CD14-positive monocyte (primary cell): Measurements from ENCODE around the gene LST1. TPM values are rescaled to one million over a fixed set of nuclear protein-coding genes. Genes with fewer than 3 reads are reported as not detected.
A peak's percentile ranks its signal among the peaks of the same experiment; 100 is the strongest.

Source experiments
- DNase-seq, 3 donors: peaks; one replicate each; pipeline ENCODE4 v3.0.0-alpha.2; 2011 to 2022
- H2AFZ ChIP-seq: 2 replicates; pipeline ENCODE4 v1.6.0; 2012; ENCODE audit warnings: mild to moderate bottlenecking, low read depth, low read length, inconsistent platforms; ENCODE audit not compliant: insufficient read depth, poor library complexity, severe bottlenecking
- H3K27ac ChIP-seq, 2 donors: 1 replicate in 1 of 2; 2 replicates in 1 of 2; pipeline ENCODE4 v1.5.1; 2012 to 2013; ENCODE audit warnings: low read length in 2 of 2, control low read depth in 1 of 2, inconsistent platforms in 1 of 2, low read depth in 1 of 2, mild to moderate bottlenecking in 1 of 2
- H3K27me3 ChIP-seq, 2 donors: one replicate each; pipeline versions ENCODE4 v1.6.0 to v1.6.1; 2011 to 2013; ENCODE audit warnings: low read length in 2 of 2; ENCODE audit not compliant: control insufficient read depth in 2 of 2, insufficient read depth in 2 of 2
- H3K36me3 ChIP-seq, 2 donors: replicated peaks in 1 of 2; 1 replicate in 1 of 2; 2 replicates in 1 of 2; pipeline versions ENCODE4 v1.5.1 to v1.6.1; 2012 to 2013; ENCODE audit warnings: low read length in 2 of 2, control low read depth in 1 of 2, inconsistent platforms in 1 of 2, mild to moderate bottlenecking in 1 of 2; ENCODE audit not compliant: insufficient read depth in 2 of 2, control insufficient read depth in 1 of 2
- H3K4me1 ChIP-seq, 2 donors: 1 replicate in 1 of 2; 2 replicates in 1 of 2; pipeline versions ENCODE4 v1.5.1 to v1.6.1; 2012 to 2013; ENCODE audit warnings: low read length in 2 of 2, control low read depth in 1 of 2, inconsistent platforms in 1 of 2, mild to moderate bottlenecking in 1 of 2, moderate library complexity in 1 of 2; ENCODE audit not compliant: insufficient read depth in 2 of 2, control insufficient read depth in 1 of 2
- H3K4me2 ChIP-seq: replicated peaks from 2 replicates; pipeline ENCODE3; 2012; ENCODE audit warnings: low read length, moderate library complexity, mild to moderate bottlenecking; ENCODE audit not compliant: poor library complexity, severe bottlenecking; ENCODE audit errors: extremely low read depth
- H3K4me3 ChIP-seq, 3 experiments: fragments of 200-600 bp in 1 of 3; sonication (generic) in 1 of 3; replicated peaks in 1 of 3; 1 replicate in 2 of 3; 2 replicates in 1 of 3; pipeline ENCODE4 v1.5.1; 2011 to 2013; ENCODE audit warnings: low read length in 3 of 3, mild to moderate bottlenecking in 3 of 3, control low read depth in 2 of 3, low read depth in 2 of 3, inconsistent platforms in 1 of 3, moderate library complexity in 1 of 3
- H3K79me2 ChIP-seq: 2 replicates; pipeline ENCODE4 v1.6.0; 2012; ENCODE audit warnings: mild to moderate bottlenecking, control low read depth, inconsistent platforms, low read length, moderate library complexity; ENCODE audit not compliant: insufficient read depth
- H3K9ac ChIP-seq: 2 replicates; pipeline ENCODE4 v1.6.0; 2017; ENCODE audit warnings: low read length, mild to moderate bottlenecking; ENCODE audit not compliant: insufficient read depth, poor library complexity, severe bottlenecking
- H3K9me3 ChIP-seq, 2 donors: replicated peaks in 1 of 2; 1 replicate in 1 of 2; 2 replicates in 1 of 2; pipeline versions ENCODE4 v1.5.1 to v1.6.1; 2012 to 2013; ENCODE audit warnings: low read length in 2 of 2, control low read depth in 1 of 2; ENCODE audit not compliant: control insufficient read depth in 1 of 2, insufficient read depth in 1 of 2
- H4K20me1 ChIP-seq: 2 replicates; pipeline ENCODE4 v1.6.0; 2012; ENCODE audit warnings: mild to moderate bottlenecking, low read length, control low read depth, moderate library complexity; ENCODE audit not compliant: insufficient read depth
- H3K27ac Mint-ChIP-seq, 7 donors: one replicate each; pipeline ENCODE4 v1.8.0; 2020; ENCODE audit warnings: mild to moderate bottlenecking in 7 of 7, mixed read lengths in 7 of 7, moderate library complexity in 6 of 7, inconsistent platforms in 2 of 7
- H3K27me3 Mint-ChIP-seq, 3 donors: one replicate each; pipeline ENCODE4 v1.8.0; 2021 to 2022; ENCODE audit warnings: low read depth in 3 of 3, mild to moderate bottlenecking in 3 of 3, mixed read lengths in 3 of 3, moderate library complexity in 3 of 3, inconsistent platforms in 1 of 3
- H3K36me3 Mint-ChIP-seq, 2 donors: one replicate each; pipeline ENCODE4 v1.8.0; 2020; ENCODE audit warnings: mixed read lengths in 2 of 2, inconsistent platforms in 1 of 2, mild to moderate bottlenecking in 1 of 2
- H3K4me1 Mint-ChIP-seq: one replicate; pipeline ENCODE4 v1.8.0; 2020; ENCODE audit warnings: mild to moderate bottlenecking, mixed read lengths
- H3K4me3 Mint-ChIP-seq, 2 donors: one replicate each; pipeline ENCODE4 v1.8.0; 2020; ENCODE audit warnings: mild to moderate bottlenecking in 2 of 2, mixed read lengths in 2 of 2, moderate library complexity in 1 of 2
- H3K9me3 Mint-ChIP-seq, 7 donors: one replicate each; pipeline ENCODE4 v1.8.0; 2020 to 2022; ENCODE audit warnings: mixed read lengths in 7 of 7, mild to moderate bottlenecking in 6 of 7, moderate library complexity in 6 of 7, inconsistent platforms in 2 of 7
- WGBS: methylation state at CpG from one replicate; pipeline ENCODE4 v1.1.5; 2013; ENCODE audit warnings: missing lambda C conversion rate; ENCODE audit not compliant: insufficient coverage; 5-methylcytosine and 5-hydroxymethylcytosine counted together
- intact Hi-C, 2 donors: fragments of 100-400 bp; cut with micrococcal nuclease; formaldehyde crosslinking; loops; one replicate each; pipeline versions ENCODE4 v1.15.0 to v1.15.1; 2023
- polyA plus RNA-seq, 3 donors: library from polyadenylated mRNA; depleted of rRNA in 1 of 3; unstranded in 2 of 3; stranded (reverse) in 1 of 3; fragments of 300-500 nt in 2 of 3; fragments of >200 nt in 1 of 3; fragmentation: Illumina TruSeq in 2 of 3; gene quantifications; 1 replicate in 2 of 3; 2 replicates in 1 of 3; pipeline ENCODE4 v1.2.3, GENCODE V29; 2012 to 2021
- TF ChIP-seq, protein P1 (sequence below): fragments of 200-600 bp; IDR thresholded peaks from one replicate; pipeline ENCODE4 v1.8.0; 2022; ENCODE audit warnings: antibody characterized with exemption, mild to moderate bottlenecking

Gene LST1
- polyA plus RNA-seq, 3 donors = 1,103 to 1,584 (median 1,202) TPM

DNA sequence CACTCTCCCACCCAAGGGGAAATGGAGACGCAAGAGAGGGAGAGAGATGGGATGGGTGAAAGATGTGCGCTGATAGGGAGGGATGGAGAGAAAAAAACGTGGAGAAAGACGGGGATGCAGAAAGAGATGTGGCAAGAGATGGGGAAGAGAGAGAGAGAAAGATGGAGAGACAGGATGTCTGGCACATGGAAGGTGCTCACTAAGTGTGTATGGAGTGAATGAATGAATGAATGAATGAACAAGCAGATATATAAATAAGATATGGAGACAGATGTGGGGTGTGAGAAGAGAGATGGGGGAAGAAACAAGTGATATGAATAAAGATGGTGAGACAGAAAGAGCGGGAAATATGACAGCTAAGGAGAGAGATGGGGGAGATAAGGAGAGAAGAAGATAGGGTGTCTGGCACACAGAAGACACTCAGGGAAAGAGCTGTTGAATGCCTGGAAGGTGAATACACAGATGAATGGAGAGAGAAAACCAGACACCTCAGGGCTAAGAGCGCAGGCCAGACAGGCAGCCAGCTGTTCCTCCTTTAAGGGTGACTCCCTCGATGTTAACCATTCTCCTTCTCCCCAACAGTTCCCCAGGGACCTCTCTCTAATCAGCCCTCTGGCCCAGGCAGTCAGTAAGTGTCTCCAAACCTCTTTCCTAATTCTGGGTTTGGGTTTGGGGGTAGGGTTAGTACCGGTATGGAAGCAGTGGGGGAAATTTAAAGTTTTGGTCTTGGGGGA is 10.0 kb upstream of the LST1 start:
- Histone ChIP-seq H3K27ac (peak overlapping the region; percentile 71 to 88), H2AFZ (peak overlapping the region; percentile 63), H3K4me3 (peak overlapping the region; percentile 71 to 97 (median 90)), H3K9ac (peak overlapping the region; percentile 75), H3K9me3 (no peaks in the 10 kb centered on the region), H3K4me1 (peaks cover 51 to 68% of the 10 kb centered on the region in 2 donors), H3K79me2 (peaks cover 39% of the 10 kb centered on the region), H3K27me3 (no peaks in the 10 kb centered on the region), H3K36me3 (peaks cover 18 to 25% of the 10 kb centered on the region in 2 donors), H3K4me2 (peak overlapping the region; percentile 98), H4K20me1 (peaks cover 39% of the 10 kb centered on the region)
- intact Hi-C loops = no loop called here
- TF ChIP-seq, protein P1, sequence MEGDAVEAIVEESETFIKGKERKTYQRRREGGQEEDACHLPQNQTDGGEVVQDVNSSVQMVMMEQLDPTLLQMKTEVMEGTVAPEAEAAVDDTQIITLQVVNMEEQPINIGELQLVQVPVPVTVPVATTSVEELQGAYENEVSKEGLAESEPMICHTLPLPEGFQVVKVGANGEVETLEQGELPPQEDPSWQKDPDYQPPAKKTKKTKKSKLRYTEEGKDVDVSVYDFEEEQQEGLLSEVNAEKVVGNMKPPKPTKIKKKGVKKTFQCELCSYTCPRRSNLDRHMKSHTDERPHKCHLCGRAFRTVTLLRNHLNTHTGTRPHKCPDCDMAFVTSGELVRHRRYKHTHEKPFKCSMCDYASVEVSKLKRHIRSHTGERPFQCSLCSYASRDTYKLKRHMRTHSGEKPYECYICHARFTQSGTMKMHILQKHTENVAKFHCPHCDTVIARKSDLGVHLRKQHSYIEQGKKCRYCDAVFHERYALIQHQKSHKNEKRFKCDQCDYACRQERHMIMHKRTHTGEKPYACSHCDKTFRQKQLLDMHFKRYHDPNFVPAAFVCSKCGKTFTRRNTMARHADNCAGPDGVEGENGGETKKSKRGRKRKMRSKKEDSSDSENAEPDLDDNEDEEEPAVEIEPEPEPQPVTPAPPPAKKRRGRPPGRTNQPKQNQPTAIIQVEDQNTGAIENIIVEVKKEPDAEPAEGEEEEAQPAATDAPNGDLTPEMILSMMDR = no peak
- peak in 1 of 3 donors; percentile 17 for DNase-seq
- Mint-ChIP-seq H3K27ac (peak overlapping the region; percentile 91 to 98 (median 94)), H3K9me3 (peaks cover 0 to 3% (median 0%) of the 10 kb centered on the region in 7 donors), H3K36me3 (peaks cover 31 to 36% of the 10 kb centered on the region in 2 donors), H3K4me3 (peak overlapping the region; percentile 94 to 99), H3K27me3 (peaks cover 1 to 7% (median 4%) of the 10 kb centered on the region in 3 donors), H3K4me1 (peaks cover 74% of the 10 kb centered on the region)
- WGBS = 56% methylated on average over 4 of the region's 8 CpGs

DNA sequence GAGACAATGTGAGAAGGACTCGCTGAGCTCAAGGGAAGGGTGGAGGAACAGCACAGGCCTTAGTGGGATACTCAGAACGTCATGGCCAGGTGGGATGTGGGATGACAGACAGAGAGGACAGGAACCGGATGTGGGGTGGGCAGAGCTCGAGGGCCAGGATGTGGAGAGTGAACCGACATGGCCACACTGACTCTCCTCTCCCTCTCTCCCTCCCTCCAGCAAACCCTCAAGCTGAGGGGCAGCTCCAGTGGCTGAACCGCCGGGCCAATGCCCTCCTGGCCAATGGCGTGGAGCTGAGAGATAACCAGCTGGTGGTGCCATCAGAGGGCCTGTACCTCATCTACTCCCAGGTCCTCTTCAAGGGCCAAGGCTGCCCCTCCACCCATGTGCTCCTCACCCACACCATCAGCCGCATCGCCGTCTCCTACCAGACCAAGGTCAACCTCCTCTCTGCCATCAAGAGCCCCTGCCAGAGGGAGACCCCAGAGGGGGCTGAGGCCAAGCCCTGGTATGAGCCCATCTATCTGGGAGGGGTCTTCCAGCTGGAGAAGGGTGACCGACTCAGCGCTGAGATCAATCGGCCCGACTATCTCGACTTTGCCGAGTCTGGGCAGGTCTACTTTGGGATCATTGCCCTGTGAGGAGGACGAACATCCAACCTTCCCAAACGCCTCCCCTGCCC is 9.0 kb upstream of the LST1 start:
- peaks cover 0 to 3% (median 0%) of the 10 kb centered on the region in 7 donors for H3K9me3 Mint-ChIP-seq
- peaks cover 39% of the 10 kb centered on the region for H4K20me1 ChIP-seq
- H3K4me2 ChIP-seq = peak overlapping the region; percentile 98
- H3K36me3 ChIP-seq = peaks cover 18 to 25% of the 10 kb centered on the region in 2 donors
- H3K4me3 Mint-ChIP-seq = peak overlapping the region; percentile 94 to 99
- peaks cover 58 to 75% of the 10 kb centered on the region in 2 donors for H3K4me1 ChIP-seq
- DNase-seq = no peak
- no peak overlapping the region for H2AFZ ChIP-seq
- peak overlapping the region; percentile 71 to 97 (median 90) for H3K4me3 ChIP-seq
- intact Hi-C loops = no loop called here
- peaks cover 80% of the 10 kb centered on the region for H3K4me1 Mint-ChIP-seq
- 98% methylated on average over 15 of the region's 19 CpGs for WGBS
- peak overlapping the region in 4 of 7 donors; percentile 9 to 98 (median 56) for H3K27ac Mint-ChIP-seq
- H3K9me3 ChIP-seq = no peaks in the 10 kb centered on the region
- H3K27me3 Mint-ChIP-seq = peaks cover 1 to 7% (median 4%) of the 10 kb centered on the region in 3 donors
- H3K79me2 ChIP-seq = peaks cover 49% of the 10 kb centered on the region
- H3K9ac ChIP-seq = peak overlapping the region; percentile 75
- TF ChIP-seq, protein P1 = no peak
- peak overlapping the region in 1 of 2 donors; percentile 88 for H3K27ac ChIP-seq
- H3K36me3 Mint-ChIP-seq = peaks cover 31 to 32% of the 10 kb centered on the region in 2 donors
- H3K27me3 ChIP-seq = no peaks in the 10 kb centered on the region
